GM21381 (cell line): ENCODE data around the gene STAT5A.

Source experiments
- ATAC-seq: cut with Tn5 transposase; IDR thresholded peaks from one replicate; pipeline ENCODE4 v1.9.1; 2021; ENCODE audit warnings: mild to moderate bottlenecking, moderate library complexity; ENCODE audit not compliant: unreplicated experiment

STAT5A gene

DNA sequence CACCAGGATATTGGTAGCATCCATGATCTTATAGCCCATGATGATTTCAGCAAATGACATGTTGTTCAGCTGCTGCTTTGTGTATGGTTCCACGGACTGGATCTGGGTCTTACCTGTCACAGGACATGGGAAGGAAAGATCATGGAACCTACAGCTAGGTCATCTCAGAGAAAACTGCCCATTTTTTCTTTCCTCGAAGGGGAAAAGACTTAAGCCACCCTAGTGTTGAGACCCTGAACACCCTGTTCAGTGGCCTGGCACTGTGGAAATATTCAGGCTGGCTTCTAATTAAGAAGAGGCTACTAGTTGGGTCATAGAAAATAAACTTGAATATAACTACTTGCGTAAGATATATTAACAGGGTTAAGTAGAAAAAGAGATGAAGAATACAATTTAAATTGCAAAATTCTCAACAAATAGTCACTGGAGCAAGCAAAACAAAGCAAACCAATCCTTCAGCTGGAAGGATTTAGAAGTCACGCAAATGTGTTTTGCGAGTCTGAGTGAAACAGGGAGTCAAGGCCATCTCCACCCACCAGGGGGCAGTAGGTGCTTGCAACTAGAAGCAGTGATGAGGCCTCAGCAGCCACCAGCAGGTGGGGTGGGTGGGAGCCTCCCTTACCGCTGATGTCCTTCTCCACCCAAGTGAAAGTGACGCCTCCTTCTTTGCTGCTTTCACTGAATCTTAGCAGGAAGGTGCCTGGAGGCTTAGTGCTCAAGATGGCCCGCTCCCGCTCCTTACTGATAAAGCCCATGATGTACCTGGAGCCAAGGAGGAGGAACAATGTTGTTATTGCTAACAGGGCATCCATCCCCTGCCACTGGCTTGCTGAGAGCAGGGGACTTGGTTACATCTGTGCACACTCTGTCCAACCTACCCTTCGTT lies 34.3 kb downstream of the STAT5A start:
- no peak for ATAC-seq

DNA sequence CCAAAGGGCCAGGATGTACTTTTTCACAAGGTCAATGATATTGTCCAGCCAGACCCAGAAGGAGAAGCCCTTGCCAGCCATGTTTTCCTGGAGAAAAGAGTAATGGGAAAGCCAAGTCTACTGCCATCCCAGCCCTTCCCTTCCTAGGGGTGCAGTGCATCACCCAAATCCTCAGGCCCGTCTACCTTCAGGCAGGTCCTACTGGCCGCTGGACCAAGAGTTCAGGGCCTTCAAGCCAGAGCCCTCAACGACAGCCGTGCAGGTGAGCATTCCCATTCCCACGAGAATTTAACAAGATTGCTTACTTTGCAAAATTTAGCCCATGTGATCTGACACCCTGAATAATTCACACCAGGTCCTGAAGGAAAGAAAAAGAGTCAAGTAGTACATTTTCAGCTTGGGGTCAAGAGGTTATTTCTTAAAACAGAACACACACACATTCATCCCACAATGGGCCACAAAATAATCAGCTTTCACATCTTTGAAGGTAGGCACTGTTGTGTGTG lies 35.0 kb downstream of the STAT5A start:
- no peak for ATAC-seq

GRCh38 chr17:42325026-42325425 lies 36.7 kb downstream of the STAT5A start:
- no peak for ATAC-seq

DNA sequence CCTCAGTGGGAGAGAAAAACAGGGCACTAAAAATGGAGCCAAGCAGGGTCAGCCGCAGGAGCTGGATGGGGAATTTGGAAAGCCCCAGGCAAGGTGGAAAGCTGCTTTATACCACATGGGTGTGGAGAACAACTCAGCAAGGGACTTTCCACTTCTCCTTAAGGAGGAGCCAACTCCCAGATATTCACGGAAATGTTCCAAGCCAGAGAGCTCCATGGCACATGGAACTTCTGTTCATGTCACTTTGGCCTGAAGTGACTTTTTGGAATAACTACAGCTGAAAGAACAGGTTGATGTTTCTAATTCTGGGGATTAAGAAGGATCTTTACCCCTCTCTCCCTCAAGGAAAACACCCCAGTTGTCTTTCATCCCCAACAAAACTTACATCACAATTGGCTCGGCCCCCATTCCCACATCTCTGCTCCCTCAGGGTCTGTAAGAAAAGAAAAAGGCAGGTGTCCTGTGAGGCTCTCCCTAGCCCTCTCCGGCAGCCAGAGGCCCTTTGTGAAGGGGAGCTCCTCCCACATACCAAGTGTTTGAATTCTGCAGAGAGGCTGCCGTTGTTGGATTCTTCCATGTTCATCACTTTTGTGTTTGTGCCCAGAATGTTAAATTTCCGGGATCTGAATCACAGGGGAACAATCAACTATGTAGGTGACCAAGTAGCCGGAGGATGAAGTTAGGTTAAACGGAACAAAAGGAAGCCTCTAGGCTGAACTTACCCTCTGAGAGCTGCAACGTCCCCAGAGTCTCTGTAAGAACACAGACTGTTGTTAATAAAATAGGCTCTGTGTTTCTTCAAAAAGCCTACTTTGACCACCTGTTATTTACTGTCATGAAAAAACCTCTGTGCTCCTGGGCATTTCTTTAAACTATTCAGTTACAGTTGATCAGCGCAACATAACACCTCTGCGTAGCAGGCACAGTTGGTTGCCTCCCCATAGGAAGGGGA lies 41.0 kb downstream of the STAT5A start:
- no peak for ATAC-seq

- ATAC-seq: no peak
Measured at GRCh38 chr17:42333053-42333452, 44.8 kb downstream of the STAT5A start.

GRCh38 chr17:42334677-42335076 lies 46.4 kb downstream of the STAT5A start:
- no peak for ATAC-seq

DNA sequence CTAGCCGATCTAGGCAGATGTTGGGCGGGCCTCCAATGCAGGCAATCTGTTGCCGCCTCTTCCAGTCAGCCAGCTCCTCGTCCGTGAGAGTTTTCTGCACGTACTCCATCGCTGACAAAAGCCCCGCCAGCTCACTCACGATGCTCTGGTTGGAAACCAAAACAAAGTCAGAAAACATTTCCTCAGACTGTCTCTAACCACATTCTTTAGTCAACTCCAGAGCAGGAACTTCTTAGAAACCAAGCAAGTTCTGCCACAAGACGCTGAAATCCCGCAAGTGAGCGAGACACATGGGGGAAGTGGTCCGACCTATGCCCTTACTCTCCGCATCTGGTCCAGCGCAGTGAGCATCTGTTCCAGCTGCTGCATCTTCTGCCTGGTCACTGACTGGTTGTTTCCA lies 49.1 kb downstream of the STAT5A start:
- ATAC-seq: peak; percentile 56

DNA sequence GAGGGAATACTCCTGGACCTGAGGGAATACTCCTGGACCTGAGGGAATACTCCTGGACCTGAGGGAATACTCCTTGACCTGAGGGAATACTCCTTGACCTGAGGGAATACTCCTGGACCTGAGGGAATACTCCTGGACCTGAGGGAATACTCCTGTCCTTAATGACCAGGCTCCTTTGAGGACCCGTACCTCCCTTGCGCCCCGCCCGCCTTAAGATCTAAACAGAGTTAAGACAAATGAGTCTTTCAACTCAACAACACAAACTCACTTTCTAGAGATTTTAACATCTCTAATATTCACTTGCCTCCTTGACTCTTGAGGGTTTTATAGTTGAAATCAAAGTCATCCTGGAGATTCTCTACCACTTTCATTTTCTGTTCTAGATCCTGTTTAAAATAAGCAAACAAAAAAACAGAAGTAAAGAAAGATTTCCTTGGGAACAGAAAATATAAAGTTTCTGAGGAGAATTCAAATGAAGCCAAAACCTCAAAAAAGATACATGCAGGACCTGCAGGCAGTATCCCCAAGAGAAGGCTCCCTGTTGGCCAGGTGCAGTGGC lies 50.2 kb downstream of the STAT5A start:
- ATAC-seq: no peak

- no peak for ATAC-seq
Measured at GRCh38 chr17:42339221-42339620, 50.9 kb downstream of the STAT5A start.

GRCh38 chr17:42340691-42341127 lies 52.4 kb downstream of the STAT5A start:
- ATAC-seq: no peak

DNA sequence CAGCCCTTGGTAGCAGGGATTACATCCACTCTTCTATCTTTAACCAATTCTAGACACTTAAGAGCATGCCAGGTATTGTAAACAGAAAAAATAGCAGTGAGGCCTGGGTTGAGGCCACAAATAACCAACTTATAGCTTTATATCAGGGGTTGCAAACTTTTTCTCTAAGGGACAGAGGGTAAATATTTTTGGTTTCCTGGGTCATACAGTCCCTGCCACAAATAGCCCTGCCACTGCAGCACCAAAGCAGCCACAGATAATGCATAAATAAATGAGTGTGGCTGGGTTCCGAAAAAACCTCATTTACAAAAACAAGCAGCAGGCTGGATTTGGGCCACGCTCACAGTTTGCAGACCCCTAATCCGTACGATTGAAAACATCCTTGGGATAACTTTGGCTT lies 53.3 kb downstream of the STAT5A start:
- ATAC-seq: no peak

DNA sequence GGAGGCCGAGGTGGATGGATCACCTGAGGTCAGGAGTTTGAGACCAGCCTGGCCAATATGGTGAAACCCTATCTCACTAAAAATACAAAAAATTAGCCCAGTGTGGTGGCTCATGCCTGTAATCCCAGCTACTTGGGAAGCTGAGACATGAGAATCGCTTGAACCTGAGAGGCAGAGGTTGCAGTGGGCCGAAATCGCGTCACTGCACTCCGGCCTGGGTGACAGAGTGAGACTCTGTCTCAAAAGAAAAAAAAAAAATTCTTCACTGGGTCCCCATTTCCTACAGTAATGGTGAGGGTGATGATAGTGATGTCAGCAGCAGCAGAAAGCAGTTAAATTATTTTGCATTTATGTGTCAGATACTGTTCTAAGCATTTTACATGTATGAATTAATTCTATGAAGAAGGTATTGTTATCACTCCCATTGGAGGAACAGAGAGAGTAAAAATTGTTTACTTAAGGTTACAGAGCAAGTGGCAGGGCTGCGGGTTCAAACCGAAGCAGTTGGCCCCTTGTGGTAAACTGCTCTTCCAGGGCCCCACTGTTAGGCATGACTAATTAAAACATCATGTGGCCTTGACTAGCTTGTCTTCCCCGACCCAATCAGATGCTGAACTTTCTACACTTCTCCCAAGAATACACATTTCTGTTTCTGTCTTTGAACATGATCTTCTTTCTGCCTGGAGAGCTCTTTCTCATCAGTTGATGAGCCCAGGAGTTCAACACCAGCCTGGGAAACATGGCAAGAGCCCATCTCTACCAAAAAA lies 54.1 kb downstream of the STAT5A start:
- ATAC-seq: peak; percentile 42

DNA sequence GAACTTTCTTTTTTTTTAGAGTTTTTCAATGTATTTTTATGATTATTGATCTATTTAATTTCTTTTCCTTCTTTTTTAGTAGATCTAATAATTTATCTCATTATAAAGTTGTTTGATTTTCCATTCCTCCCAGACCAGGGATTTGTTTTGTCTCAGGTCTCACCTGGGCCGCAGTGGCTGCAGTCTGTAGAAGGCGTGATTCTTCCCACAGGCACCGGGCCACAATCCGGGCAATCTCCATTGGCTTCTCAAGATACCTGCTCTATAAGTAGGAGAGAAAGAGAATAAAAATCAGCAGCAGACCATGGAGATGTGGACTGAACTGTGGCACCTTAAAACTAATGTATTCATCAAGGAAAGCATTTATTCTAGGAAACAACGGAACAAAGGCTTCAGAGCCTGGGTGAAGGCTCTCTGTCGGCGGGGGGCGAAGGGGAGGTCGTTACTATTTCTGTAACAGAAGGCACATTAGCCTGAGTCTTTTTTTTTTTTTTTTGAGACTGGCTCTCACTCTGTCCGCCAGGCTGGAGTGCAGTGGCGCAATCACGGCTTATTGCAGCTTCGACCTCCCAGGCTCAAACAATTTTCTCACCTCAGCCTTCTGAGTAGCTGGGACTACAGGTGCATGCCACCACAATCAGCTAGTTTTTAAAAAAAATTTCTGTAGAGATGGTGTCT lies 57.2 kb downstream of the STAT5A start:
- ATAC-seq: no peak

GRCh38 chr17:42346481-42346880 lies 58.2 kb downstream of the STAT5A start:
- no peak for ATAC-seq

DNA sequence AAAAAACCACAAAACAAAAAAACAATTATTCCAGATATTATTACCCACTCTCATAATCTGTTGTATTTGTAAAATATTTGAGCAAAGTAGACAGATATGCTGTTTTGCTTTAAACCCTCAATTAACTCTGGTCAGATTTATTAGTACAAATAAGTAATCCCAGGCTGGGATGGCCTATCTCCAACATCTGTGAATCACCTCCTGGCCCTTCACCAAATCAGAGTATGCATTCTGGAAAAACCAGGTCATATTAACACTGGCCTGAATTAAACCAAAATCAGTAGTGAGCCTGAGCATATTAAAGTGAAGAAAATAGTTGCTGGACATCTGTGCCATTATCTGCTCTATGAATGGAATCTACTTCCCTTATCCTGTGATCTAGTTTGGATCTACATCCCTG lies 58.9 kb downstream of the STAT5A start:
- ATAC-seq: no peak

- no peak for ATAC-seq
Measured at GRCh38 chr17:42347606-42348005, 59.3 kb downstream of the STAT5A start.

DNA sequence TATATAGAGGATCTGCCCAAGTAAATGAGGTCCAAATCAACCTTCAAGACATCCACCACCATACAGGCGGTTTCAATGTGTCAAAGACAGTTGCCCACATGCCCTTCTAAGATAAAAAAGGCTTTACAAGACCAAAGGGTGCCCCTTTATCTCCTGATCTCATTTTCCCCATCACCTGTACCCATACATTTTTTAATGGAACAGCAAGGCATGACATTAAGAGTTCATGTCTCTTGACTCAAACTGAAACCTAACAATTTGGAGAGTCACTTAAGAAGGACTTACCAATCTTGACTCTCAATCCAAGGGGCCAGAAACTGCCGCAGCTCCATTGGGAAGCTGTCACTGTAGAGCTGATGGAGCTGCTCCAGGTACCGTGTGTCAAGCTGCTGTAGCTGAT lies 59.8 kb downstream of the STAT5A start:
- no peak for ATAC-seq

DNA sequence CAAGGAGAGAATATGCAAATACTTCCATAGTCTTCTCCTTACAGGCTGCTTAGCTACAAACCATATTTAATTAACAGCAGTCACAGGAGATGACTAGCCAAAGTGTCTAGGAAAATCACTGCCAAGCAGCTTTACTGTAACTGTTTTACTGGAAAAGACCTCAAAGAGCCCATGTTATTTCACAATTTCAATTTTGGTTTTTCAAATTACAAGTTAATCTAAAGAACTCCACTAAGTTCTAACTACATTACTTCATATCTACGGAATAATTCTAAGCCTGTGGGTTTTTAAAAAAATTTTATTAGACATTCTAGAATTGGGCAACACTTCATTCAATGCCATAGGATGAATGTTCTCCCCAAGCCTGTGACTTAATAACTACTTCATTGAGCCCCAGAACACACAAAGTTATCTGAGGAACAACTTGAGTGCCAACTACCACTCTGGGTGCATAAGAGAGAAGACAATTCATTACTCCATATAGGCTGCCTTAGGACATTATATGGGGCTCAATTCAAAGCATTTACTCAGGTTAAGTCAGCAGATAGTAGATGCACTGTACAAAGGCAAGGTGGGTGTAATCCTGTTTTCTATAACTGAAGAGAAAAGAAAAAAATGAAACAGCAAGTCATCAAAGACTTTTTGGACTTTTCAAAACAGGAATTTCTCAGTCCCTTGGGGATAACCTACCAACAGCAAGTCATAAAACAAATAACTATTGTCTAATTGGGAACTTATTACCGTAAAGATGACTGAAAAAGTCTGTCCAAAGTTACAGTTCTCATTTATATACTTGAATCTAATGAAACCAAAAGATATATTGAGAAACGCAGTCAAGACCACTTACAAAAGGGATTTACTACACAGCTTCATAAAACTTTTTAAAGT lies 66.9 kb downstream of the STAT5A start:
- no peak for ATAC-seq

GRCh38 chr17:42358434-42358833 lies 70.1 kb downstream of the STAT5A start:
- ATAC-seq: no peak
